ENCODE results near the gene SPINK1. TPM values are rescaled to one million over a fixed set of nuclear protein-coding genes. Genes with fewer than 3 reads are reported as not detected.

SPINK1 gene
- total and polyA plus RNA-seq, 2 of the 4 experiments (the other 2 are of a cell fraction), result not detected

DNA sequence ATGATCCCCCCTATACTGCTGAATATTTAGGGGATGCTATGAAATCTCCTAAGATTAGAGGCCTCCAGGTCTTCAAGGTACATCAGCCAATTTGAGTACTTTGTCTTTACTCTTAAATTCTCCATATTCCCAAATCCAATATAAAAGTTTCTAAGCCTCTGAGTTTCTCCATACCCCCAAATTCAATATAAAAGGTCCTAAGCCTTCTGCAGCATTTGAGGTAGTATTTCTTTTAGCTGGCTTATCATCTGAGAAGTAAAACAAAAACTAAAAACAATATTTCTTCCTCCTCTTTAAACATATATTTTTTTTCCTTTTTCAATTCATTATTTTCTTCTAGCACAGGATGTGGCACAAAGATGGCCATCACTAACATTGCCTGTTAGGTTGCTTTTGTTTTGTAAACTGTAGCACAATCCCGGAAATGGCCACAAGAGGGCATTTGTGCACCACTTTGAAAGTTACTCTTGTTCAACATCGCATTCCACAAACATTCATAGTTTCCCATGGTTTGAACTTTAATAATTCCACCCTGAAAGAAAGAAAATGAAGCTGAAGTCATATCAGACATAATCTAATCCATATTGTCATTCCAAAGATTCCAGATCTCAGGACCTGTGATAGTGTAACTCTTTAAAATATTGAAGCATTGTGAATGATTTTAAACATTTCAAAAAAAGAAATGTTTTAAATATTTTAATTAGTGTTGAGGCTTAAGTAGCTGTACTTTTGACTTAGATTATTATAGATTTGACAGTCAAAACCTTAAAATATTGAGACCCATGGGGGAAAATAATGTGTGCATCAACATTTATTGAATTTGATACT lies 26.0 kb upstream of the SPINK1 start:
- TF ChIP-seq USF2 (IDR thresholded peaks at IDR 0.05; ENCODE audit: low read depth, low read length), result no peak
- TF ChIP-seq FOS (IDR thresholded peaks at IDR 0.05; ENCODE audit: low read depth, low read length), result no peak
- TF ChIP-seq POLR2A (IDR thresholded peaks at IDR 0.05; ENCODE audit: low read depth, low read length), result no peak
- peak; percentile 43; the same call in 1 of the 2 replicates for TF ChIP-seq SMC3 (IDR thresholded peaks at IDR 0.05; ENCODE audit: low read depth, low read length)
- no peak for TF ChIP-seq CHD1 (IDR thresholded peaks at IDR 0.05; ENCODE audit: low read depth, low read length)
- no peak for TF ChIP-seq ELK1 (IDR thresholded peaks at IDR 0.05; ENCODE audit: borderline replicate concordance, low read depth, low read length)
- TF ChIP-seq CTCF (conservative IDR thresholded peaks at IDR 0.05; ENCODE audit: low read depth, low read length), result peak; percentile 70
- no peak for TF ChIP-seq MAZ (IDR thresholded peaks at IDR 0.05; ENCODE audit: borderline replicate concordance, low read depth, low read length)
- TF ChIP-seq MXI1 (IDR thresholded peaks at IDR 0.05; ENCODE audit: borderline replicate concordance, low read depth, low read length), result no peak
- no peak for TF ChIP-seq NFE2L2 (IDR thresholded peaks at IDR 0.05; ENCODE audit: low read depth, low read length)
- TF ChIP-seq RAD21 (IDR thresholded peaks at IDR 0.05; ENCODE audit: low read length), result peak; percentile 57
- no peak overlapping the region for H2BK120ac ChIP-seq (ENCODE audit: low read depth, low read length)
- H3K4me3 ChIP-seq (ENCODE audit: insufficient read depth, low read depth, low read length), result no peak overlapping the region
- dilution Hi-C loops (cut with HindIII; ENCODE audit: low sequenced_read_pairs, unreplicated experiment), result no loop called here
- H2BK15ac ChIP-seq (ENCODE audit: low read depth, low read length), result no peak overlapping the region
- H3K9me1 ChIP-seq (ENCODE audit: insufficient read depth, low read length), result no peaks in the 10 kb centered on the region
- no peak overlapping the region for H4K5ac ChIP-seq (ENCODE audit: low read depth, low read length)
- no peak overlapping the region for H2AK9ac ChIP-seq (replicated peaks; ENCODE audit: low read depth, low read length, poor library complexity)
- ATAC-seq (ENCODE audit: low read depth) (peak; percentile 78), DNase-seq (peak; percentile 56)
- no peaks in the 10 kb centered on the region for H3K79me1 ChIP-seq (ENCODE audit: low read depth in 1 of 2, low read length in 2 of 2)
- no peak overlapping the region for H4K8ac ChIP-seq (ENCODE audit: low read depth in 2 of 2, low read length in 2 of 2)
- no peak overlapping the region for H3K4me2 ChIP-seq (ENCODE audit: low read depth, low read length)
- no peak overlapping the region for H3K4ac ChIP-seq (ENCODE audit: low read depth, low read length)
- no TSS peak for BruUV-seq (replicated peaks)
- no peaks in the 10 kb centered on the region for H3K36me3 ChIP-seq (ENCODE audit: control insufficient read depth, insufficient read depth, low read length)
- no peaks in the 10 kb centered on the region for H4K20me1 ChIP-seq (ENCODE audit: insufficient read depth, low read length)
- H3K27ac ChIP-seq (ENCODE audit: insufficient read depth, low read length), result no peak overlapping the region
- no peaks in the 10 kb centered on the region for H3K4me1 ChIP-seq (ENCODE audit: control insufficient read depth, insufficient read depth, low read length)
- no peaks in the 10 kb centered on the region for H3K9me3 ChIP-seq (ENCODE audit: control insufficient read depth, insufficient read depth, low read length)
- H2AK5ac ChIP-seq (ENCODE audit: low read depth, low read length), result no peak overlapping the region
- H3K27me3 ChIP-seq (ENCODE audit: control insufficient read depth, insufficient read depth, low read length), result no peaks in the 10 kb centered on the region
- H2BK20ac ChIP-seq (ENCODE audit: low read depth, low read length), result no peak overlapping the region
- H2AFZ ChIP-seq (replicated peaks; ENCODE audit: low read length, poor library complexity), result no peak overlapping the region
- H3K56ac ChIP-seq (ENCODE audit: extremely low read depth, insufficient read depth, low read length), result no peak overlapping the region
- WGBS, 2 experiments (ENCODE audit: extremely low coverage in 2 of 2, insufficient read length in 1 of 2), result no CpG with 5 or more reads among the region's 2 CpGs
- intact Hi-C loops (cut with micrococcal nuclease), result loop anchor here (5.0 kb wide), 2 partner anchors 265 to 515 kb away; no protein-coding TSS in a partner anchor
- in situ Hi-C loops (cut with MboI; ENCODE audit: low sequenced_read_pairs), result no loop called here
- no peak overlapping the region for H3K9ac ChIP-seq (ENCODE audit: low read depth, low read length)
- no peak overlapping the region for H3K18ac ChIP-seq (ENCODE audit: low read depth, low read length)
- CTCF ChIA-PET, result interaction anchor here (0.7 to 1.0 kb wide), 2 partner anchors 873 to 875 kb away, joined by 3 to 6 read pairs; no protein-coding TSS in a partner anchor
- POLR2A ChIA-PET (ENCODE audit: unreplicated experiment), result no interaction called here
- H2BK5ac ChIP-seq (ENCODE audit: low read depth, low read length, poor library complexity, severe bottlenecking), result no peak overlapping the region
- H4K91ac ChIP-seq (ENCODE audit: insufficient read depth, low read depth, low read length), result no peak overlapping the region
- no peak overlapping the region for H3K23ac ChIP-seq (ENCODE audit: low read depth, low read length)
- H3K14ac ChIP-seq (replicated peaks; ENCODE audit: low read depth, low read length), result no peak overlapping the region
